ENCODE results near the gene ACOT2. TPM values are rescaled to one million over a fixed set of nuclear protein-coding genes. Genes with fewer than 3 reads are reported as not detected.
A peak's percentile ranks its signal among the peaks of the same experiment; 100 is the strongest.
"Not testable (repeated sequence)": the region's sequence is repeated elsewhere in the genome, so short reads cannot be mapped to it uniquely, and the experiment has no call there.

ACOT2 gene
- total and polyA plus RNA-seq, 5 donors from 2014 or later, result 15.4 to 44.2 (median 38.4) TPM

DNA sequence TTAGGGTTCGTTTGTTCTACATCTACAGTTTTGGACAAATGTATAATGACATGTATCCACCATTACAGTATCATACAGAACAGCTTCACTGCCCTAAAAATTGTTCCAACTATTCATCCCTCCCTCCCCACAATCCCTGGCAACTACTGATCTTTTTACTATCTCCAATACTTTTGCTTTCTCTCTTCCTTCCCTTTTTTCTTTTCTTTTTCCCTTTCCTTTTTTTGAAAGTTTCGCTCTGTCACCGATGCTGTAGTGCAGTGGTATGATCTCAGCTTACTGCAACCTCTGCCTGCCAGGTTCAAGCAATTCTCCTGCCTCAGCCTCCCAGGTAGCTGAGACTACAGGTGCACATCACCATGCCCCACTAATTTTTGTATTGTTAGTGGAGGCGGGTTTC is 20.1 kb downstream of the ACOT2 start:
- peaks cover 0 to 11% (median 2%) of the 10 kb centered on the region in 4 donors for H3K4me1 Mint-ChIP-seq
- Histone ChIP-seq H3K4me1 (ENCODE audit: control insufficient read depth, insufficient read depth, low read length, poor library complexity, severe bottlenecking) (peaks cover 4% of the 10 kb centered on the region), H3K36me3 (ENCODE audit: control insufficient read depth, insufficient read depth, low read length) (no peaks in the 10 kb centered on the region), H3K9me3 (ENCODE audit: control insufficient read depth in 2 of 2, low read length in 2 of 2) (no peaks in the 10 kb centered on the region), H3K27ac (ENCODE audit: insufficient read depth, low read length, poor library complexity, severe bottlenecking) (no peak overlapping the region), H3K27me3 (ENCODE audit: control insufficient read depth, insufficient read depth, low read length) (no peaks in the 10 kb centered on the region), H3K4me3 (ENCODE audit: low read depth, low read length) (no peak overlapping the region)
- DNase-seq (no peak), ATAC-seq (ENCODE audit: low read depth in 2 of 2) (no peak)
- H3K36me3 Mint-ChIP-seq, result no peaks in the 10 kb centered on the region
- H3K9me3 Mint-ChIP-seq, result no peaks in the 10 kb centered on the region
- no peaks in the 10 kb centered on the region for H3K27me3 Mint-ChIP-seq
- no peak overlapping the region for H3K27ac Mint-ChIP-seq
- H3K4me3 Mint-ChIP-seq, result peak overlapping the region in 1 of 4 donors; percentile 79

DNA sequence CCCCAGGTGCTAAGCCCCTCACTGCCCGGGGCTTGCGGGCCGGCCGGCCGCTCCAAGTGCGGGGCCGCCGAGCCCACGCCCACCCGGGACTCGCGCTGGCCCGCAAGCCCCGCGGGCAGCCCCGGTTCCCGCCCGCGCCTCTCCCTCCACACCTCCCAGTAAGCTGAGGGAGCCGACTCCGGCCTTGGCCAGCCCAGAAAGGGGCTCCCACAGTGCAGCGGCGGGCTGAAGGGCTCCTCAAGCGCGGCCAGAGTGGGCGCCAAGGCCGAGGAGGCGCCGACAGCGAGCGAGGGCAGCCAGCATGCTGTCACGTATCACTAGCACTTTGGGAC is 21.6 kb downstream of the ACOT2 start:
- H3K9me3 ChIP-seq (ENCODE audit: control insufficient read depth in 2 of 2, low read length in 2 of 2); ATAC-seq (ENCODE audit: low read depth in 2 of 2); H3K27ac ChIP-seq (ENCODE audit: insufficient read depth, low read length, poor library complexity, severe bottlenecking); H3K36me3 Mint-ChIP-seq; H3K27ac Mint-ChIP-seq; H3K4me3 Mint-ChIP-seq; H3K36me3 ChIP-seq (ENCODE audit: control insufficient read depth, insufficient read depth, low read length); H3K27me3 ChIP-seq (ENCODE audit: control insufficient read depth, insufficient read depth, low read length); H3K4me3 ChIP-seq (ENCODE audit: low read depth, low read length); H3K27me3 Mint-ChIP-seq; DNase-seq; H3K9me3 Mint-ChIP-seq; H3K4me1 ChIP-seq (ENCODE audit: control insufficient read depth, insufficient read depth, low read length, poor library complexity, severe bottlenecking): not testable (repeated sequence)
- H3K4me1 Mint-ChIP-seq, result peaks cover 0 to 11% (median 2%) of the 10 kb centered on the region in 4 donors

DNA sequence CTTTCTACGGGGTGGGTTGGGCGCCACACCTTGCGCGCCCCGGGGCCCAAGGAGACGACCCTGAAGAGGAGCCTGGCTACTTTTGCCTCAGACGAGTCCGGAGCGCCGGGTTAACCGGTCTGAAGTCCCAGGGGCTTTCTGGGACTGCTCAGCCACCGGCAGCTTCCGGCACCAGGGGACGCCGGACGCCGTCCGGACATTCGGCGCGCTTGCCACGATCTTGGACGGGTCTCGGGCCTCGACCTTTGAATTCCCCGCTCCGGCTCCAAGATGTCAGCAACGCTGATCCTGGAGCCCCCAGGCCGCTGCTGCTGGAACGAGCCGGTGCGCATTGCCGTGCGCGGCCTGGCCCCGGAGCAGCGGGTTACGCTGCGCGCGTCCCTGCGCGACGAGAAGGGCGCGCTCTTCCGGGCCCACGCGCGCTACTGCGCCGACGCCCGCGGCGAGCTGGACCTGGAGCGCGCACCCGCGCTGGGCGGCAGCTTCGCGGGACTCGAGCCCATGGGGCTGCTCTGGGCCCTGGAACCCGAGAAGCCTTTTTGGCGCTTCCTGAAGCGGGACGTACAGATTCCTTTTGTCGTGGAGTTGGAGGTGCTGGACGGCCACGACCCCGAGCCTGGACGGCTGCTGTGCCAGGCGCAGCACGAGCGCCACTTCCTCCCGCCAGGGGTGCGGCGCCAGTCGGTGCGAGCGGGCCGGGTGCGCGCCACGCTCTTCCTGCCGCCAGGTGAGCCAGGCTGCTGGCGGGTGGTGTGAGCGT is 22.9 kb downstream of the ACOT2 start, which contains the start of gene ACOT4:
TSS of gene ACOT4 (plus strand) at position 184 of the 760 bp plus-strand sequence. CDS start at position 271, 87 bp downstream.
- Mint-ChIP-seq H3K36me3 (no peaks in the 10 kb centered on the region), H3K27me3 (no peaks in the 10 kb centered on the region), H3K4me1 (peaks cover 0 to 11% (median 2%) of the 10 kb centered on the region in 4 donors), H3K9me3 (no peaks in the 10 kb centered on the region), H3K27ac (peak within 1 kb of the TSS; percentile 65 to 87 (median 80)), H3K4me3 (peak within 1 kb of the TSS; percentile 79 to 87 (median 83))
- Histone ChIP-seq H3K36me3 (ENCODE audit: control insufficient read depth, insufficient read depth, low read length) (no peaks in the 10 kb centered on the region), H3K9me3 (ENCODE audit: control insufficient read depth in 2 of 2, low read length in 2 of 2) (no peaks in the 10 kb centered on the region), H3K27me3 (ENCODE audit: control insufficient read depth, insufficient read depth, low read length) (no peaks in the 10 kb centered on the region), H3K4me1 (ENCODE audit: control insufficient read depth, insufficient read depth, low read length, poor library complexity, severe bottlenecking) (peaks cover 4% of the 10 kb centered on the region), H3K27ac (ENCODE audit: insufficient read depth, low read length, poor library complexity, severe bottlenecking) (peak within 1 kb of the TSS; percentile 19), H3K4me3 (ENCODE audit: low read depth, low read length) (peak within 1 kb of the TSS; percentile 62)
- peak; percentile 80 to 84 for ATAC-seq (ENCODE audit: low read depth in 2 of 2)
- DNase-seq, result peak; percentile 22 to 74 (median 71)

DNA sequence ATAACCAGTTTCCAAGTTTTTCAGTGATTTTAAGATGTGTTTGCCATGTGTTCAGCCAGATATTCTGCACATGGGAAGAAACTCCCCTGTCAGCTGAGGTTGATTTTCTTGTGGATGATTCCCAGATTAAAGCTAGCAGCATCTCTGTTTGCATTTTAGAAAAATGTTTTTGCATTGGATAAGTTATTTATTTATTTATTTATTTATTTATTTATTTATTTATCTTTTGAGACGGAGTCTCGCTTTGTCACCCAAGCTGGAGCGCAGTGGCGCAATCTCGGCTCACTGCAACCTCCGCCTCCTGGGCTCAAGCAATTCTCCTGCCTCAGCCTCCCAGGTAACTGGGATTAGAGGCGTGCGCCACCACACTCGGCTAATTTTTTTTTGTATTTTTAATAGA is 25.5 kb downstream of the ACOT2 start:
- H3K36me3 Mint-ChIP-seq, result no peaks in the 10 kb centered on the region
- H3K9me3 Mint-ChIP-seq, result no peaks in the 10 kb centered on the region
- Histone ChIP-seq H3K9me3 (ENCODE audit: control insufficient read depth in 2 of 2, low read length in 2 of 2) (no peaks in the 10 kb centered on the region), H3K27me3 (ENCODE audit: control insufficient read depth, insufficient read depth, low read length) (no peaks in the 10 kb centered on the region), H3K27ac (ENCODE audit: insufficient read depth, low read length, poor library complexity, severe bottlenecking) (no peak overlapping the region), H3K4me3 (ENCODE audit: low read depth, low read length) (no peak overlapping the region), H3K36me3 (ENCODE audit: control insufficient read depth, insufficient read depth, low read length) (no peaks in the 10 kb centered on the region), H3K4me1 (ENCODE audit: control insufficient read depth, insufficient read depth, low read length, poor library complexity, severe bottlenecking) (peaks cover 4% of the 10 kb centered on the region)
- H3K27me3 Mint-ChIP-seq, result no peaks in the 10 kb centered on the region
- no peak for ATAC-seq (ENCODE audit: low read depth in 2 of 2)
- H3K4me1 Mint-ChIP-seq, result peaks cover 0 to 11% (median 2%) of the 10 kb centered on the region in 4 donors
- H3K4me3 Mint-ChIP-seq, result no peak overlapping the region
- H3K27ac Mint-ChIP-seq, result no peak overlapping the region
- DNase-seq, result no peak

DNA sequence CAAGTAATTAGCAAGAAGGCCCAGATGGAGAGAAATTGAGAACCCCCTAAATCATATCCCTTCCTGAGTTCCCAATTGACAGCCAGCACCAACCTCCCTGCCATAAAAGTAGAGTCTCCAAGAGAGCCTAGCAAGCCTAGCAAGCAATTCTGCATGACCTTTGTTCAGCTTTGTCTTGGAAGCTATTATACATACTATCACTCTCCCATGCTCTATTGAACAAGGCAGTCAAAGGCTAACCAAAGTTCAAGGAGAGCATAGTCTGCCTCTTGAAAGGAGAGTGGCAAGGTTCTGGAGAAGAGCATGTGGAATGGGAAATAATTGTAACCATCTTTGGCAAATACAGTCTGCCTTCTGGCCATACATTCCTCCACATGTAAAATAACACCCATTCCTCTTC is 30.5 kb downstream of the ACOT2 start:
- no peaks in the 10 kb centered on the region for H3K4me1 Mint-ChIP-seq
- ATAC-seq (ENCODE audit: low read depth in 2 of 2), result no peak
- no peak for DNase-seq
- Histone ChIP-seq H3K27ac (ENCODE audit: insufficient read depth, low read length, poor library complexity, severe bottlenecking) (no peak overlapping the region), H3K4me3 (ENCODE audit: low read depth, low read length) (no peak overlapping the region), H3K36me3 (ENCODE audit: control insufficient read depth, insufficient read depth, low read length) (no peaks in the 10 kb centered on the region), H3K4me1 (ENCODE audit: control insufficient read depth, insufficient read depth, low read length, poor library complexity, severe bottlenecking) (no peaks in the 10 kb centered on the region), H3K27me3 (ENCODE audit: control insufficient read depth, insufficient read depth, low read length) (no peaks in the 10 kb centered on the region), H3K9me3 (ENCODE audit: control insufficient read depth in 2 of 2, low read length in 2 of 2) (no peaks in the 10 kb centered on the region)
- no peak overlapping the region for H3K4me3 Mint-ChIP-seq
- peaks cover 8% of the 10 kb centered on the region for H3K27me3 Mint-ChIP-seq
- no peaks in the 10 kb centered on the region for H3K36me3 Mint-ChIP-seq
- H3K9me3 Mint-ChIP-seq, result no peaks in the 10 kb centered on the region
- no peak overlapping the region for H3K27ac Mint-ChIP-seq

DNA sequence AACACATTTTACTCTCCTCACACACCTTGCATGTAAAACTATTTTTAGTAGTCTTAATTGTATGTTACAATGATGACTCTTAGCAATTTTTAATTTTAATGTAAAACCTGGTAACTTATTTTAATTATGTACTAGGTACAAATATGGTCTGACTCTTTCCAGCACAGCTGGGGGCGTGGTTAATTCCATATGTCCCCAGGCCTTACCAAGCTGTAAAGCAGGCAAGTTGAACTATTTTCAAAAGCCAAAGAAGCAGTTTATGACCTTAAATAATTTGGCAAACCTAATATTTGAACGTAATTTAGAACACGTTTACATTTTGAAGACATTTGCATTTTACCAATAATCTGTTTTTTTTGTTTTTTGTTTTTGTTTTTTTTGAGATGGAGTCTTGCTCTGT is 34.0 kb downstream of the ACOT2 start:
- Mint-ChIP-seq H3K4me1 (no peaks in the 10 kb centered on the region), H3K27ac (peak overlapping the region in 1 of 3 donors; percentile 56), H3K36me3 (no peaks in the 10 kb centered on the region), H3K9me3 (no peaks in the 10 kb centered on the region), H3K27me3 (peaks cover 13% of the 10 kb centered on the region), H3K4me3 (no peak overlapping the region)
- H3K4me1 ChIP-seq (ENCODE audit: control insufficient read depth, insufficient read depth, low read length, poor library complexity, severe bottlenecking), result no peaks in the 10 kb centered on the region
- no peak for DNase-seq
- no peaks in the 10 kb centered on the region for H3K9me3 ChIP-seq (ENCODE audit: control insufficient read depth in 2 of 2, low read length in 2 of 2)
- no peak overlapping the region for H3K4me3 ChIP-seq (ENCODE audit: low read depth, low read length)
- no peak for ATAC-seq (ENCODE audit: low read depth in 2 of 2)
- H3K36me3 ChIP-seq (ENCODE audit: control insufficient read depth, insufficient read depth, low read length), result no peaks in the 10 kb centered on the region
- H3K27me3 ChIP-seq (ENCODE audit: control insufficient read depth, insufficient read depth, low read length), result no peaks in the 10 kb centered on the region
- no peak overlapping the region for H3K27ac ChIP-seq (ENCODE audit: insufficient read depth, low read length, poor library complexity, severe bottlenecking)

DNA sequence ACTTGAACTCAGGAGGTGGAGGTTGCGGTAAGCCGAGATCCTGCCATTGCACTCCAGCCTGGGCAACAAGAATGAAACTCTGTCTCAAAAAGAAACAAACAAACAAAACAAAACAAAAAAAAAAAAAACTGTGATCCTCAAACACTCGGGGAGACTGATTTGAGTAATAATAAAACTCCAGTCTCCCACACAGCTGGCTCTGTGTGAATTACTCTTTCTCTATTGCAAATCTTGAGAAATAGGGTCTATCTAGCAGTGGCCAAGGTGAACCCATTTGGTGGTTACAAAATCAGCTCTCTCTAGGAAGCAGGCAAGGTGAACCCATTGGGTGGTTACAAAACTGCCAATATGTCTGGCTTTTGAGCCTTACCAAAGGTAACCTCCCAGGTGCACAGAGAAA is 37.3 kb downstream of the ACOT2 start:
- H3K36me3 Mint-ChIP-seq, result no peaks in the 10 kb centered on the region
- H3K9me3 Mint-ChIP-seq, result peaks cover 0 to 2% (median 0%) of the 10 kb centered on the region in 7 donors
- Histone ChIP-seq H3K36me3 (ENCODE audit: control insufficient read depth, insufficient read depth, low read length) (no peaks in the 10 kb centered on the region), H3K4me1 (ENCODE audit: control insufficient read depth, insufficient read depth, low read length, poor library complexity, severe bottlenecking) (no peaks in the 10 kb centered on the region), H3K9me3 (ENCODE audit: control insufficient read depth in 2 of 2, low read length in 2 of 2) (no peaks in the 10 kb centered on the region), H3K4me3 (ENCODE audit: low read depth, low read length) (no peak overlapping the region), H3K27me3 (ENCODE audit: control insufficient read depth, insufficient read depth, low read length) (no peaks in the 10 kb centered on the region), H3K27ac (ENCODE audit: insufficient read depth, low read length, poor library complexity, severe bottlenecking) (no peak overlapping the region)
- ATAC-seq (ENCODE audit: low read depth in 2 of 2) (no peak), DNase-seq (no peak)
- H3K4me1 Mint-ChIP-seq, result no peaks in the 10 kb centered on the region
- peaks cover 17% of the 10 kb centered on the region for H3K27me3 Mint-ChIP-seq
- H3K27ac Mint-ChIP-seq, result no peak overlapping the region
- no peak overlapping the region for H3K4me3 Mint-ChIP-seq

DNA sequence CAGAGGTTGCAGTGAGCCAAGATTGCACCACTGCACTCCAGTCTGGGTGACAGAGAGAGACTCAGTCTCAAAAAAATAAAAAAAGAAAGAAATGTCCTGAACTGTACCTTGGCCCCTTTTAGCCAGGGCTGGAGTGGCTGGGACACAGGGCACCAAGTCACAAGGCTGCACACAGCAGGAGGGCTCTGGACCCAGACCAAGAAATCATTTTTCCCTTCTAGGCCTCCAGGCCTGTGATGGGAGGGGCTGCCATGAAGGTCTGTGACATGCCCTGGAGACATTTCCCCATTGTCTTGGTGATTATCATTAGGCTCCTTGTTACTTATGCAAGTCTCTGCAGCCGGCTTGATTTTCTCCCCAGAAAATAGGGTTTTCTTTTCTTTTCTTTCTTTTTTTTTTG is 38.2 kb downstream of the ACOT2 start:
- DNase-seq (no peak), ATAC-seq (ENCODE audit: low read depth in 2 of 2) (no peak)
- no peaks in the 10 kb centered on the region for H3K36me3 ChIP-seq (ENCODE audit: control insufficient read depth, insufficient read depth, low read length)
- H3K4me1 Mint-ChIP-seq, result peaks cover 0 to 2% (median 0%) of the 10 kb centered on the region in 4 donors
- H3K27me3 Mint-ChIP-seq, result peaks cover 17% of the 10 kb centered on the region
- H3K27ac ChIP-seq (ENCODE audit: insufficient read depth, low read length, poor library complexity, severe bottlenecking), result no peak overlapping the region
- no peaks in the 10 kb centered on the region for H3K9me3 ChIP-seq (ENCODE audit: control insufficient read depth in 2 of 2, low read length in 2 of 2)
- H3K9me3 Mint-ChIP-seq, result peaks cover 0 to 2% (median 0%) of the 10 kb centered on the region in 7 donors
- H3K36me3 Mint-ChIP-seq, result no peaks in the 10 kb centered on the region
- H3K27me3 ChIP-seq (ENCODE audit: control insufficient read depth, insufficient read depth, low read length), result no peaks in the 10 kb centered on the region
- H3K4me3 Mint-ChIP-seq, result no peak overlapping the region
- H3K4me3 ChIP-seq (ENCODE audit: low read depth, low read length), result no peak overlapping the region
- H3K27ac Mint-ChIP-seq, result no peak overlapping the region
- H3K4me1 ChIP-seq (ENCODE audit: control insufficient read depth, insufficient read depth, low read length, poor library complexity, severe bottlenecking), result no peaks in the 10 kb centered on the region
